Measurements from ENCODE around the gene DOK1.
"Not testable (repeated sequence)": the region's sequence is repeated elsewhere in the genome, so short reads cannot be mapped to it uniquely, and the experiment has no call there.

The DOK1 gene

GRCh38 chr2:74548285-74548899 is 6.1 kb upstream of the DOK1 start:
- no peak for DNase-seq (ENCODE audit: low read depth in 3 of 3, low spot score in 1 of 3)

DNA sequence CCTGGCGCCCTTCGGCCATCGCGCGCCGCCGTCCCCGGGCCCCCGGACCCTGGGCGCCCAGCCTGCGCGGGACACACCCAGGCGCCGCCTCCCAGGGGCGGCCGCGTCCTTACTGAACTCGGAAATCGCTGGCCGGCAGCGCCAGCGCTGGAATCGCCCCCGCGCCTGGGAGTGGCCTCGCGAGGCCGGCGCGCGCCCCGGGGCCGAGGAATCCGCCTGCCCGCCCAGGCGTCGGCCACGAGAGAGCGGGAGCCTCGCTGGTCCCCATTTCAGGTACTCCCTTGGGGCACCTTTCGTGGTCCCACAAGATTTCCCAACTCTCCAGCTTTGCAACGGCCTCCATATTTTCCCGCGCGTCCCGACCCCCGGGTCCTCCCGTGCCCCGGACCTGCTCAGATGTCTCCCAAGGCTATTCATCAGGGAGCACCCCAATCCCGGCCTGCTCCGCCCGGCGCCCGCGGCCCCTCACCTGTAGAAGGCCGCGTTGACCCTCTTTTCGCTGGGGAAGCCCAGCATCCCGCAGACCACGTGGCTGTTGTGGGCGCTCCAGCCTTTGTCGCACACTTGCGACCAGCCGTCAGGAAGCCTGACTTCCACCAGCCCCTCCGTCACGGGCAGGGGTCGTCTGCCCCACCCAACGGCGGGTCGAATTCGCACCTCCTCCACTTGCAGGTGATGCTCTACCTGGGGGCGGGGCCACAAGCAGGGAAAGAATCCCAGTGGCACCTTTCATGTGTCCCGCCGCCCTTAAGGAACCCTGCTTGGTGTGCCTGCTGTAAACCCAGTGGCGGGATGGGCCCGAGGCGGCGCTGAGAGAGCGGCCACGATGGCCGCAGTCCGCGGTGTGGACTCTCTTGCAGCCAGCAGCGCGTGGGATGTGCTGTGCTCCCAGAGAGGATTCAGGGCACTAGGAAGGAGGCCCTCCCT is 5.4 kb upstream of the DOK1 start:
- no peak for DNase-seq (ENCODE audit: low read depth in 3 of 3, low spot score in 1 of 3)

GRCh38 chr2:74550231-74550630 is 4.3 kb upstream of the DOK1 start:
- no peak for DNase-seq (ENCODE audit: low read depth in 3 of 3, low spot score in 1 of 3)

- DNase-seq (ENCODE audit: low read depth in 3 of 3, low spot score in 1 of 3): no peak
Measured at GRCh38 chr2:74551530-74551929, 3.0 kb upstream of the DOK1 start.

DNA sequence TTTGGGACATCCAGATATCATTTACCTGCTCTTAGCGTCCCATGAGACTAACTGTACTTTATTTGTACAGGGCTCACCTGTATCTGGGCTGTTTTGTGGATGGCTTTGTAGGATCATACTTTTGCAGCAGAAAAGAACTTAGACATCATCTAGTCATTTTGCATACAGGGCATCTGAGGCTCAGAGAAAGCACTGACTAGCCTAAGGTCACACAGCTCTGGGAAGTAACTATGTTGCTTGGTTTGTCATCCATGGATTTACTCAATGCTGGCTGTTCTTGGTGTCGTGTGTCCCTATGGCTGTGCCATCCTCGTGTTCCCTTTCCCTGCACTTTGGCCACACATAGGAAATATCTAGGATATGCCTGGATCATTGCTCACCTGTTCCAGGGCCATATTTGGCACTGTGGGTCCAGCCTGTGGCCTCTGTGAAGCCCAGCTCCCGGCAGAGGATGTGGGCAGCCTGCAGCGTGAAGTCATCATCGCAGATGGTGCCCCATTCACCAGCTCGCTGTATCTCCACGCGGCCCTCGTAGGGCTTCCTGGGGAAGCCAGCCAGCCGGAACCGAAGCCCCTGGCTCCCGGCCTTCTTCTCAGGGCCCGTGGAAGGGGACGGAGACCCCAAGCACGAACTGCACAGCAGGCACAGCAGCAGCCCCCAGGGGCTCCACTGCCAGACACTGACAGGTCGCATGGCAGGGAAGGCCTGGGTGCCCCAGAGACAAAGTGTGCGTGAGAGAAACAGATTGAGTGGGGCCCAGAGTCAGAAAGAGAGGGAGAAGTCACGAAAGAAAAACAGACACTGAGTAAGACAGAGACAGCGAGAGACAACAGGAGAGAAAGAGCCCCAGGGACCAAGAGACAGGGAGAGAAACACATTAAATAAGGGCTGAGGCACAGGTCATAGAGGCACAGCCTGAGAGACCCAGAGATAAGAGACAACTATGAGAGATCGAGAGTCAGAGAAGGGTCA is 2.3 kb upstream of the DOK1 start:
- no peak for DNase-seq (ENCODE audit: low read depth in 3 of 3, low spot score in 1 of 3)

- no peak for DNase-seq (ENCODE audit: low read depth in 3 of 3, low spot score in 1 of 3)
Measured at GRCh38 chr2:74552914-74553811, 1.4 kb upstream of the DOK1 start.

DNA sequence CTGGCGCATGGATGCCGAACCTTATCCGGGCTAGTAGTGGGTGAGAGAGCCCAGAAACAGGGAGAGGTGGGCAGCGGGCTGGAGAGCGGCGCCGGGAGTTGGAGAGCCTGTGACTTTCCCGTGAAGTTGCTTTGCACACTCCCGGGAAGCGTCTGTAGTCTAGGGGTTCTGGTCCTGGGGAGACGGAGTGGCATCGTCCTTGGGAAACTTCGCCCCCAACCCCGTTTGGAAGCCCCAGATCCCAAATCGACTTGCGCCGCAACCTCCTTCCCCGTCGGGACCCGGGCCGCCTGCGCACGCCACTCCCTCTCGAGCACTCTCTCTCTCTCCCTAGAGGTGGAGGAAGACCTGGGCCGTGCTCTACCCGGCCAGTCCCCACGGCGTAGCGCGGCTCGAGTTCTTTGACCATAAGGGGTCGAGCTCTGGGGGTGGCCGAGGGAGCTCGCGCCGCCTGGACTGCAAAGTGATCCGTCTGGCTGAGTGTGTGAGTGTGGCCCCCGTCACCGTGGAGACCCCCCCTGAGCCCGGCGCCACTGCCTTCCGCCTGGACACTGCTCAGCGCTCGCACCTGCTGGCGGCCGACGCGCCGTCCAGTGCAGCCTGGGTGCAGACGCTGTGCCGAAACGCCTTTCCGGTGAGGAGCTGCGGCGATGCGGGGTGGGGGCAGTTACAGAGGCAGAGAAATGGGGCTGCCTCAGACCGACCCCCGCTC is 456 bp downstream of the DOK1 start:
- peak in 1 of 3 donors; percentile 25 for DNase-seq (ENCODE audit: low read depth in 3 of 3, low spot score in 1 of 3)

GRCh38 chr2:74555610-74556103 is 1.1 kb downstream of the DOK1 start:
- DNase-seq (ENCODE audit: low read depth in 3 of 3, low spot score in 1 of 3): no peak

- no peak for DNase-seq (ENCODE audit: low read depth in 3 of 3, low spot score in 1 of 3)
Measured at GRCh38 chr2:74556159-74556558, 1.6 kb downstream of the DOK1 start.

DNA sequence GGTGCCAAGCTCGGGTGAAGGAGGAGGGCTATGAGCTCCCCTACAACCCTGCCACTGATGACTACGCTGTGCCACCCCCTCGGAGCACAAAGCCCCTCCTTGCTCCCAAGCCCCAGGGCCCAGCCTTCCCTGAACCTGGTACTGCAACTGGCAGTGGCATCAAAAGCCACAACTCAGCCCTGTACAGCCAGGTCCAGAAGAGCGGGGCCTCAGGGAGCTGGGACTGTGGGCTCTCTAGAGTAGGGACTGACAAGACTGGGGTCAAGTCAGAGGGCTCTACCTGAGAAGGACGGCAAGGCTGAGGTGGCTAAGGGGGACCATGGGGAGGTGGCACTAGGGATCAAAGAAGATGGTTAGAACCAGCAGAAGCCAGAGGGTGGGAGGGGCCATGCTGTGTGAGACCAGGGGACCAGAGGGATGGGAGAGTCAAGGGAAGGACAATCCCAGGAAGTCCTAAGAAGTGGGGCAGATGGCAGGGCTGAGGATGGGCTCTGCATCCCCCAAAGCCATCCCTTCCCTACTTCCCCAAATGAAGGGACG is 2.4 kb downstream of the DOK1 start:
- DNase-seq (ENCODE audit: low read depth in 3 of 3, low spot score in 1 of 3): no peak

- DNase-seq (ENCODE audit: low read depth in 3 of 3, low spot score in 1 of 3): no peak
Measured at GRCh38 chr2:74558284-74559230, 4.0 kb downstream of the DOK1 start.

GRCh38 chr2:74559912-74560311 is 5.4 kb downstream of the DOK1 start:
- no peak for DNase-seq (ENCODE audit: low read depth in 3 of 3, low spot score in 1 of 3)

DNA sequence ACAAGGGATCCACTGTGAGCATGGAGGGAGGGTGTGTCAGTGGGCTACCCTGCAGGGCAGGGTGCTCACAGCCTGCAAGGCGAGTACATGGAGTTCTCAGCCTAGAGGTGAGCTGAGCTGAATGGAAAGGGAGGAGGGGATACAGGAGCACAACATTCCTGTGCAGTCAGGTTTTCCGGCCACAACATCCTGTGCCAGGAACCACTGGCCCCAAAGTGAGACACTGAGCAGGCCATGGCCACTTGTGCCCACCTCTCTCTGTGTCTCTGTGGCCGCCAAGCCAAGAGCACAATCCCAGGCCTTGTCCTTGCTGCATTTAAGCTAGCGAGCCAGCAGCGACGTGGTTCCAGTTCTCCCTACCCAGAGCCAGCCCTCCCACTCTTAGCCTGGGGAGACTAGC is 6.1 kb downstream of the DOK1 start:
- DNase-seq (ENCODE audit: low read depth in 3 of 3, low spot score in 1 of 3): no peak

GRCh38 chr2:74561022-74561421 is 6.5 kb downstream of the DOK1 start:
- not testable (repeated sequence) for DNase-seq (ENCODE audit: low read depth in 3 of 3, low spot score in 1 of 3)

DNA sequence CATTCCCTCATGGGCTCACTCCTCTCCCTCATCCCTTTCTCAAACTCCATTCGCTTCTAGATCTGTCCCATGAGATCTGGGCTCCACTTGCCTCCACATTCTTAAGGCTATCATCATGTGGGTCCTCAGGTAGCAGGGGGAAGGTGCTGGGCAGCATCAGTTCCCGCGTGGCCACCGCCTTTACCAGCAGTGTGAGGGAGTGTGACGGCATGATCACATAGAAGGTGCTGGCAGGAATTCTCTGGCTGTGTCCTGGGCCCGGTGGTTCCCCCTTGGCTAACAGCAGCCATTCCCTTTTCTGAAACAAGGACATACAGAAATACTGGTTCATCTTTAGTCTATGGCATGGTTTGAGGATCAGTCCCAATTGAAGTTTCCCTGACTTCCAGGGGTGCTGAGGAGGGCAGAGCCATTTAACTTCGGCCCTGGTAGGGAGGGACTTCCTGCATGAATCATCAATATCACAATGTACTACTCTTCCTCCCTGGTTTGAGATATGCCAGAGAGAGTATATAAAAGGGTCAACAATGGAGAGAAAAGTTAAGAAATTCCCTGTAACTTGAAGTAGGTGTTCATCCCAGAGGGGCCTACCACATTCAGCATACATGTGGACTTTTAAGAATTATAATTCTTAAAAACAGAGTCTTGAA is 7.7 kb downstream of the DOK1 start:
- DNase-seq (ENCODE audit: low read depth in 3 of 3, low spot score in 1 of 3): no peak

- DNase-seq (ENCODE audit: low read depth in 3 of 3, low spot score in 1 of 3): no peak
Measured at GRCh38 chr2:74564222-74564621, 9.7 kb downstream of the DOK1 start.

GRCh38 chr2:74566076-74566753 is 11.7 kb downstream of the DOK1 start:
- no peak for DNase-seq (ENCODE audit: low read depth in 3 of 3, low spot score in 1 of 3)

All from stimulated activated CD4-positive, alpha-beta T cell treated with anti-CD3 and anti-CD28 coated beads, TNF-alpha, amount 100 ng/mL, for 1 hour (primary cell).